Measurements from ENCODE around the gene FSTL4. TPM values are rescaled to one million over a fixed set of nuclear protein-coding genes. Genes with fewer than 3 reads are reported as not detected.

The FSTL4 gene
- total RNA-seq, 6 donors from 2014 or later: 0.49 to 4.6 (median 1.1) TPM

- 86 to 95% methylated on average over 5 of the region's 5 CpGs for WGBS, 2 donors
- no peaks in the 10 kb centered on the region for H3K9me3 ChIP-seq
- DNase-seq (no peak), ATAC-seq (ENCODE audit: low FRiP score in 2 of 2) (no peak)
- no peak for TF ChIP-seq CTCF (IDR thresholded peaks at IDR 0.05)
- TF ChIP-seq POLR2AphosphoS5 (IDR thresholded peaks at IDR 0.05): no peak
- no peak for TF ChIP-seq POLR2A (IDR thresholded peaks at IDR 0.05)
- no peak for TF ChIP-seq EP300 (IDR thresholded peaks at IDR 0.05)
- no peaks in the 10 kb centered on the region for H3K4me1 ChIP-seq
- no peaks in the 10 kb centered on the region for H3K36me3 ChIP-seq
- no peak overlapping the region for H3K4me3 ChIP-seq
- H3K27me3 ChIP-seq: no peaks in the 10 kb centered on the region
- no peak overlapping the region for H3K27ac ChIP-seq
Observed at GRCh38 chr5:133415506-133415905, 196.8 kb downstream of the FSTL4 start.

DNA sequence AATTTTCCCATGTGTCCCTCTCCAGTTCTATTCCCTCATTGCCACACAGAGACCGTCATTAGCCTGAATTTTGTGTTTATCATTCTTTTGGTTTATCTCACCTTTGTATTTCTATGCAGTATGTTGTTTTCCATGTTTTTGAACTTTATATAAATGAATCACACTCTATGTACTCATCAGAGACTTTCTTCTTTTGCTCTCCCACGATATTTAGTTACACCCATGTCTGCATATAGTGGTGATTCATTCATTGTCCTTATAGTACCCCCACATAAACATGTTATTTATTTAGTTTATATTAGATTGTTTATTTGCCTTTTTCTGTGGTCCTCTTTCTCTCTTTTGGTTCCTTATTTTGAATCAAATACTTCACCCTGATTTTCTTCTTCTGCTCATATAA is 199.7 kb downstream of the FSTL4 start:
- no peak for TF ChIP-seq POLR2A (IDR thresholded peaks at IDR 0.05)
- TF ChIP-seq EP300 (IDR thresholded peaks at IDR 0.05): no peak
- TF ChIP-seq CTCF (IDR thresholded peaks at IDR 0.05): no peak
- TF ChIP-seq POLR2AphosphoS5 (IDR thresholded peaks at IDR 0.05): no peak
- ATAC-seq (ENCODE audit: low FRiP score in 2 of 2) (no peak), DNase-seq (no peak)
- Histone ChIP-seq H3K27me3 (no peaks in the 10 kb centered on the region), H3K27ac (no peak overlapping the region), H3K36me3 (no peaks in the 10 kb centered on the region), H3K4me3 (no peak overlapping the region), H3K9me3 (no peaks in the 10 kb centered on the region), H3K4me1 (no peaks in the 10 kb centered on the region)
- 81 to 86% methylated on average over 2 of the region's 2 CpGs for WGBS, 2 donors

DNA sequence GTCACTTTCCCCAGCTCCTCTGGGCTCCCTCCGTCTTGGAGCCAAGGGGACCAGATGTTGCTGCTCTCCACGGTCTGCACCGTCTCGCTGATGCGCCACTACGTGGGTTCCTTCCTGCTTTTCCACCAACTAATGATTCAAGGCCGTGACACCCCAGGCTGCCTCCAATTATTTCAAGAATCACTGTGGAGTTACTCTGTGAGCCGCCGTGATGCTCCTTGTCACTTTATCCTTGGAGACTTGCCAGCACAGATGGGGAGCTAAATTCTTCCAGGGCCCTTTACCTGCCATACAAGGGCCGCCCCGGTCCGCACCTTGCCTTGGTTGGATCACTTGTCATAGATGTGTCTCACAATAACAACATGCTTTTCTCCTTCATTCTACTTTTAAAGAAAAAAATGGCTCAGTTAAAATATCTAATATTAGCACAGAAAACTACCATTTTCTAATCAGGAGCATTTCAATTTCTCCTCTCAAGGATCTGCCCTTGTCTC is 202.0 kb downstream of the FSTL4 start:
- DNase-seq (no peak), ATAC-seq (ENCODE audit: low FRiP score in 2 of 2) (no peak)
- WGBS, 2 donors: 83% methylated on average over 12 of the region's 12 CpGs
- Histone ChIP-seq H3K9me3 (no peaks in the 10 kb centered on the region), H3K27me3 (no peaks in the 10 kb centered on the region), H3K4me1 (no peaks in the 10 kb centered on the region), H3K4me3 (no peak overlapping the region), H3K27ac (no peak overlapping the region), H3K36me3 (no peaks in the 10 kb centered on the region)
- TF ChIP-seq CTCF (IDR thresholded peaks at IDR 0.05) (no peak), EP300 (IDR thresholded peaks at IDR 0.05) (no peak)

DNA sequence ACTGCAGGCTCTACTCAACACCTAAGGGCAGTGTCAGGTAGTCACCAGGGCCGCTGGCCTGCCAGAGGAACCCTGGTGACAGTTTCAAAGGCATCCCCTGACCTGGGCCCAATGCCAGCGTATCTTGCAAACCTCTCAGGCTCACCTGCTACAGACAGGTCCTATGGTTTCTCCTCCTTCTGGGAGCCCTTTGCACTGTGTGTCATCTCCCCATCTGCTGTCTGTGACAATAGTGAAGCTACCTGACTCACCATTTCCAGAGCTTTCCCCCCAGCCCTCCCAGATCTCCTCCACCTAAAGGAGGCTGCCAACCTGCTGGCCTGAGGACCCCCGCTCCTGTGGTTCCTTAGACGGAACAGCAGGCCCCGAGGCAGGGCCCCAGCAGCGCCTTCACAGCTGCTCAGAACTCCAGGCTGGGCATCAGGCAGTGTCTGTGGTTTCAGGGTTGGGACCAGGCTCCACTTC is 203.1 kb downstream of the FSTL4 start:
- Histone ChIP-seq H3K27ac (no peak overlapping the region), H3K27me3 (no peaks in the 10 kb centered on the region), H3K9me3 (no peaks in the 10 kb centered on the region), H3K36me3 (no peaks in the 10 kb centered on the region), H3K4me3 (no peak overlapping the region), H3K4me1 (no peaks in the 10 kb centered on the region)
- WGBS, 2 donors: 95% methylated on average over 3 to 6 of the region's 6 CpGs
- TF ChIP-seq POLR2A (IDR thresholded peaks at IDR 0.05): no peak
- TF ChIP-seq CTCF (IDR thresholded peaks at IDR 0.05): no peak
- TF ChIP-seq POLR2AphosphoS5 (IDR thresholded peaks at IDR 0.05): no peak
- no peak for TF ChIP-seq EP300 (IDR thresholded peaks at IDR 0.05)
- ATAC-seq (ENCODE audit: low FRiP score in 2 of 2): peak in 1 of 2 donors; percentile 11
- DNase-seq: no peak

DNA sequence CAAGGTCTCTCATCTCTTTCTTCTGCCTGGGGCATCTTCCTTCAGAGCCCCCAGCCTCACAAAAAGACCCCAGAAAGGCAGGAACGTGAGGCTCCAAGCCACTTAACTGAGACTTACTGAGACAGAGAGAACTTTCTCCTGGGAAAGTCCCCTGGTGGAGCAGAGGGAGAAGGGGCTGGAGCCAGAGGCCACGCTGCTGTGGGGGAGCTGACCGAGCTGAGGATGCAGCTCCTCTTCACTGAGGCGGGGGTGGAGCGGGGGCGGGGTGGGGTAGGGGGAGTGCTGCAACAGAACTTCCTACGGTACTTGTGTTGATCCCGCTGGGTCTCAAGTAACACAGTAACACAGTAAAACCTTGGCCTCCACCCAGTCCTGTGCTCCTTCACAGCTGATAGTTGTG is 204.0 kb downstream of the FSTL4 start:
- DNase-seq (no peak), ATAC-seq (ENCODE audit: low FRiP score in 2 of 2) (no peak)
- Histone ChIP-seq H3K36me3 (no peaks in the 10 kb centered on the region), H3K4me3 (no peak overlapping the region), H3K27ac (no peak overlapping the region), H3K27me3 (no peaks in the 10 kb centered on the region), H3K4me1 (no peaks in the 10 kb centered on the region), H3K9me3 (no peaks in the 10 kb centered on the region)
- WGBS, 2 donors: 63 to 77% methylated on average over 3 to 8 of the region's 8 CpGs
- TF ChIP-seq POLR2AphosphoS5 (IDR thresholded peaks at IDR 0.05) (no peak), EP300 (IDR thresholded peaks at IDR 0.05) (no peak), POLR2A (IDR thresholded peaks at IDR 0.05) (no peak), CTCF (IDR thresholded peaks at IDR 0.05) (no peak)

Measured in upper lobe of left lung (tissue), 6 donors.